Ramos (cell line): Measurements from ENCODE around the gene SLC43A3.
"Not testable (repeated sequence)": the region's sequence is repeated elsewhere in the genome, so short reads cannot be mapped to it uniquely, and the experiment has no call there.

Experiments used
- in situ Hi-C: fragments of 300-500 bp; cut with MboI; formaldehyde crosslinking; loops from one replicate; pipeline ENCODE4 v1.14.3; 2022; ENCODE audit warnings: low sequenced_read_pairs; ENCODE audit not compliant: unreplicated experiment

SLC43A3 gene

DNA sequence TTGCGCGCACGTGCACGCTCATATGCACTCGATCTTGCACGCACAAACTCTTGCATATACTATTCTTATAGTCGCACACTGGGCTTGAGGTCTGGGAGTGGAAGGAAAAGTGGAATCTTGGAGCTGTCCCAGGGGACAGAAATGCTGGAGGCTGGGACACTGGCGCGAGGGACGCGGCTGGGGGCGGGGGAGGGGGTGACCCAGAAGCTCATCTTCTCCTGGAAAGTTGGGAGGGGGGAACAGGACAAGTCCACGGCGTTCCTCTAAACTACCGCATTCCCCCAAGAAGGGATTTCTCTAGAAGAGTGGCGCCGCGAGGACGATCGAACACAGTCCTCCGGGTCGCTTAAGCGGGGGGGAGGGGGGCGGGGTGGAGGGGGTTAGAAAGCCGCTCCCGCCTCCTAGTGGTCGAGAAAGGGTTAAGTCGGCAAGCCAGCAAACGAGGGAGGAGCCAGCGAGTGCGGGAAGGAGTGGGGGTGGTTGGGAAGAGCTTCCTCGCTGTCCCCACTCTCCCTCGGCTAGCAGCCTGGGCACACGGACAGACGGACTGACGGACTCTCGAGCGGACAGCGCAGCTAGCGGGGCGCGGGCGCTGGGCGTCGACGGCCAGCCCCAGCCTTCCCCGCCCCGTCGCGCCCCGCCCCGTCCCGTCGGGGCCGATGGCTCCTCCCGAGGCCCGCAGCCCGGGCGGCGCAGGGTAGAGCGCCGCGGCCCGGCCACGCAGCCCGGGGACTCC lies 33.3 kb upstream of the SLC43A3 start, which contains the start of gene RTN4RL2:
Gene RTN4RL2, plus strand, starts transcription at position 507 of the 736 bp plus-strand sequence. CDS start 338 bp downstream, outside the sequence.
- in situ Hi-C loops: no loop called here

DNA sequence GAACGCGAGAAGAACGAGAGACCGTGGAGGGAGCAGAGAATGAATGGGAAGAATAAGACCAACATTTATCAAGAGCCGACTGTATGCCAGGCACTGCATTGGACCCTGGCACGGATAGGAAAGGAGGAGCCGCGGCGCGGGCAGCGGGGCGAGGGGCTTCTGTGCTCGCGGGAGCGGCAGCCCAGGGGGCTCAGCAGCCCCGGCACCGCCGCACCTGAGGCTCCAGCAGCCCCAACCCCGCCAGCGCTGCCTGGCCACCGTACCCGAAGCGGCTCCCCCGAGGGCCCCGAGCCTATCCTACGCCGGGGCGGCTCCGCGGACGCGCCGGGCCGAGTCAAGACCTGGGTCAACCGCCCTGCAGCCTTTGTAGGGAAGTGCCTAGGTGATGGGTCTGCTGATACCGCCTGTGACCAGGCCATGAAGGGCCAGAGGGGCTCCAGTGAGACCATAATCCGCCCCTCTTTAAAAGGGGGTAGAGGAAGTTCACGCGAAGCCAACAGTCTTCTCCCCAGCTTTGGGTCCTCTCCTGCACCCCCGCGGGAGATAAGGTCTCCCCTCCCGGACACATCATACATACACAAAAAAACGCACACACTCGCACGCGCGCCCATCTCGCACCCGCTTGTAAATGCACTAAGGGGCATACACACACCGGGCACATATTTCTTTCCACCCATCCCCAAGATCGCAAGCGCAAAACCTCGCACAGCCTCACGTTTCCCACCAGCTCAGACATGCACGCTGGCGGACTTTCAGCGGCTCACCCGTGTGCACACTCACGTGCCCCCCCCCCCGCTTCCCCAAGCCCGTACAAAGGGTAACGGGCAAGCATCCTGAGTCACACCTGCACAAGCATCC lies 32.5 kb upstream of the SLC43A3 start:
- in situ Hi-C loops: loop anchor here (5.0 kb wide), 1 partner anchor 183 kb away; no protein-coding TSS in a partner anchor

DNA sequence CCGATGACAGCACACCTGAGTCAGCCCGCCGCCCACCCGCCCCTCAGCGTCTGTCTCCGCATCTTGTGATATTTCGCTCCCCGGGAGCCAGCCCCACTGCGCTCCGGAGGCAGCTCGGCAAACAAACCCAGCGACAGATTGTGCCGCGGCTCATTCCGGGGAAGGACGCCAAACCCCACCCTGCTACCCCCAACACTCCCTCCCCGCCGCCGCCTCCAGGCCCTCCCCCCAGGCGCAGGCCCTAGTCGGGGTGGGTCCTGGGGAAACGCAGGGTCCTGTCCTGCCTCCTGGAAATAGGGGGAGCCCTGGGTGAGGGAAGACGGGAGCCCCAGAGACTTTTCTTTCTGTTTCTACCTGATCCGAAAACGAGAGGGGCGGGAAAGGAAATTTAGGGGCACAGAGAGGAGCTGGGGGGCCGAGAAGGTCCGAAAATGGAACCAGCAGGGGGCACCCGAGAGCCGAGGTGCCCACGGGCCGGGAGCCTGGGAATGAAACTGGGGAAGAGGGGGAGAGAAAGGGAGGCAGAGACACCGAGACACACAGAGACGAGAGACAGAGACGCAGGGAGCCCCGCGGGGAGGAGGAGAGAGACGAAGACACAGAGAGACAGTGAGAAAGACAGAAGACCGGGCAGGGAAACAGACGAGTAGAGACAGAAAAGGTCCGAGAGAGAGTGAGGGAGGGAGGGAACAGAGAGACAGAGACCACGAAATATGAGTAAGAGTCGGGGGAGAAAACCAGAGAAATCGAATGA lies 31.7 kb upstream of the SLC43A3 start:
- in situ Hi-C loops: loop anchor here (5.0 kb wide), 1 partner anchor 184 kb away; no protein-coding TSS in a partner anchor

GRCh38 chr11:57458060-57458409 lies 31.1 kb upstream of the SLC43A3 start:
- in situ Hi-C loops: loop anchor here (5.0 kb wide), 1 partner anchor 184 kb away; no protein-coding TSS in a partner anchor

DNA sequence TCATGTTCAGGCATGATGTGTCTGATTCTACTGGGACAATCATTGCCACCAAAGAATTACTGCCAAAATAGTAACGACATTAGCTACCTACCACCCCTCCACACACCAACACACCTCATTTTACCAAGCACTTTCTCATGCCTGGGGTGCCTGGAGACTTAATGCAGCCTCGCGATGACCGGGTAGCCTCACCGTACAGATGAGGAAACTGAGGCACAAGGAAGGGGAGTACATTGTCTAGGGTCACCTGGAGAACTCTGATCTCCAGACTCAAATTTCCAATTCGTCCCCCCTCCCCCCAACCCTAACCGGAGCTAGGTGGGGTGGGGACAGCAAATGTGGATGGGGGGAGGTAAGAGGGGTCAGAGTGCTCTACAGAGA lies 30.7 kb upstream of the SLC43A3 start:
- in situ Hi-C loops: loop anchor here (5.0 kb wide), 1 partner anchor 185 kb away; no protein-coding TSS in a partner anchor

GRCh38 chr11:57456960-57457642 lies 30.2 kb upstream of the SLC43A3 start:
- in situ Hi-C loops: loop anchor here (5.0 kb wide), 1 partner anchor 185 kb away; no protein-coding TSS in a partner anchor

DNA sequence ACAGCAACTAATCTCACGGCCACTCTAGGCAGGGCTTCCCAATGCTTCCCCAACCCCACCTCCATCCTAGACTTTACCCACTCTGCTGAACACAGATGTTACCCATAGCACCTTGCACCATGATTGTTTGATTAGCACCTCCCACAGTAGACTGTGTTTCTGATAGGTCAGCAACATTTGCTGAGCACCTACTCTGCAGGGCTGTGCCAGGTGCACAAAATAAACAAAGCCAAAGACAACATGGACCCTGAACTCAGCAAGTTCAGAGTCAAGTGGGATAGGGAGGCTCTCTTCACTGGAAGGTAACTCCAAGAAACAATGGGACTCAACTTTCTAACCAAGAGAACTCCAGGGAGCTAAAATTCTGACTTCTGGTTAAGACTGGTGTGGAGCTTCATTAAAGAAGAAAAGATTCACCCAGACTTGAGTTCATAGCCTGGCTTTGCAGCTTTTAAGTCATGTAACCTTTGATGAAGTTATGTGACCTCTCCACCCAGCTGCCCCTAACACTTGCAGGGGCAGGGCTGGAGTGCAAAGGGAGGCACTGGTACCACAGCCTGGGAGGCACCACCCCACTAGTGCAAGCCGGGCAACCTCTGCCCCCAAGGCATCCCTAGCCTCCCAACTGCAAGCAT lies 26.7 kb upstream of the SLC43A3 start:
- in situ Hi-C loops: no loop called here

- in situ Hi-C loops: no loop called here
Observed at GRCh38 chr11:57446055-57446454, 19.1 kb upstream of the SLC43A3 start.

- in situ Hi-C loops: not testable (repeated sequence)
Observed at GRCh38 chr11:57445122-57445394, 18.1 kb upstream of the SLC43A3 start.

GRCh38 chr11:57444362-57445121 lies 17.6 kb upstream of the SLC43A3 start:
- in situ Hi-C loops: no loop called here

DNA sequence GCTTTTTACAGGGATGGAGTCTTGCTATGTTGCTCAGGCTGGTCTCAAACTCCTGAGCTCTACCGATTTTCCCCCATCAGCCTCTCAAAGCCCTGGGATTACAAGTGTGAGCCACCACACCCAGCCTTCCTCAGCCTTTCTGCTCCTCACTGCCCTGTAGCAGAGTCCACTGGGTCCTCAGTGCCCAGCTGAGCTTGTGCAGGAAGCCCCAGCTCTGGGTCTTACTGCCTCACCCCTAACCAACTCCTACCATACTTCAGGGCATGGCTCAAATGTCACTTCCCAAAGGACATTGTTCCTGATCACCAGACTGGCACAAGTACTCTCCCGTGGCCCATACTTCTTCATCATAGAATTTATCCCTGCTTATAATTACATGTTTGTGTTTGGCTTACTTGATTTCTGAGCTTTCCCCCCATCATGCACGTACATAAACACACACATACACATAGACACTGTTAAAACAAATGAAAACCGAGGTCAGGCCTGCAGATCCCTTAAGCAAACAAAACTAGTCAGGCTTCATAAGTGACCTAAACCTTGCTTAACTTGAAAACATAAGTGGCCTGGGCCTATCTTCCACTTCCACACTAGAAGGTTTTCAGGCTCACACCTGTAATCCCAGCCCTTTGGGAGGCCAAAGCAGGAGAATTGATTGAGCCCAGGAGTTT lies 14.0 kb upstream of the SLC43A3 start:
- in situ Hi-C loops: no loop called here

GRCh38 chr11:57439786-57440185 lies 12.9 kb upstream of the SLC43A3 start:
- in situ Hi-C loops: no loop called here

- in situ Hi-C loops: no loop called here
Observed at GRCh38 chr11:57438345-57439285, 11.7 kb upstream of the SLC43A3 start.

DNA sequence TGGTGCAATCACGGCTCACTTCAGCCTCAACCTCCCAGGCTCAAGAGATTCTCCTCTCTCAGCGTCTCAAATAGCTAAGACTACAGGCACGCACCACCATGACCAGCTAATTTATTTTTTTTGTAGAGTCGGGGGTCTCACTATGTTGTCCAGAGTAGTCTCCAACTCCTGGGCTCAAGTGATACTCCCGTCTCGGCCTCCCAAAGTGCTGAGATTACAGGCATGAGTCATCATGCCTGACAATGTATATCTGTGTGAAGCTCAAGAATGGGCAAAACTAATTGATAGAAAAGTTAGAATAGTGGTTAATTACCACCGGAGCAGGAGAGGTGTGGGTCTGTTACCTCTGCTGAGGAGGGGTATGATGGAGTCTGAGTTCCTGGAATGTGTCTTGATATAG lies 9.1 kb upstream of the SLC43A3 start:
- in situ Hi-C loops: no loop called here

- in situ Hi-C loops: no loop called here
Observed at GRCh38 chr11:57434640-57435546, 8.0 kb upstream of the SLC43A3 start.

DNA sequence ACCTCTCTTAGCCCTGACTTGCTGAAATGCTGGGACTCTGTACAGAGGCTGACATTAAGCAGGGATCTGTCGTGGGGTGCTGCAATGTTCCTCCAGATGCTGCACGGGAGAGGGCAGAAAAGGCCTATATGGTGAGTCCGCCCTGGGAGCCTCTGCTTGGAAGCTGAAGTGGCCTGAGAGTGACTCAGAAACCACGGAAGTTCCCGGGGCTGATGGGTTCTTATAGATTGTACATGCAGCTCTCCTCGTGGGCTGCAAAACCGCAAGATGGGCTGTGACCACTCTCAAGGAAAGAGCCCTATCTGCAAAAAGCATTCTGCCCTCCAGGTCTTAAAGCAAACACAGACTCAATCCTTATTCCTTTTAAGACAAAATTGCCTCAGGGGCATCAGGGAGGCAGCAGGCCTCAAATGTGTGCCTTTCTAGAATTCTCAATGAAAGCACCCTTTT lies 5.8 kb upstream of the SLC43A3 start:
- in situ Hi-C loops: no loop called here
